DND-41 (cell line): ENCODE results near the gene TMEM63B.

ENCODE experiments used
- CTCF ChIP-seq: IDR thresholded peaks from 2 replicates; pipeline ENCODE4 v1.5.1; 2012; ENCODE audit warnings: borderline replicate concordance, low read length, moderate library complexity, mild to moderate bottlenecking; ENCODE audit not compliant: poor library complexity, severe bottlenecking; ENCODE audit errors: extremely low read depth
- EZH2 ChIP-seq: IDR thresholded peaks from 3 replicates; pipeline ENCODE4 v1.6.1; 2012; ENCODE audit warnings: borderline replicate concordance, low read depth, mild to moderate bottlenecking, moderate library complexity, low read length, inconsistent platforms; ENCODE audit not compliant: severe bottlenecking

GRCh38 chr6:44093066-44093465 is 34.3 kb upstream of the TMEM63B start:
- TF ChIP-seq CTCF, result no peak
- TF ChIP-seq EZH2, result no peak
